ENCODE measurements around the gene TROAP.

TROAP gene

DNA sequence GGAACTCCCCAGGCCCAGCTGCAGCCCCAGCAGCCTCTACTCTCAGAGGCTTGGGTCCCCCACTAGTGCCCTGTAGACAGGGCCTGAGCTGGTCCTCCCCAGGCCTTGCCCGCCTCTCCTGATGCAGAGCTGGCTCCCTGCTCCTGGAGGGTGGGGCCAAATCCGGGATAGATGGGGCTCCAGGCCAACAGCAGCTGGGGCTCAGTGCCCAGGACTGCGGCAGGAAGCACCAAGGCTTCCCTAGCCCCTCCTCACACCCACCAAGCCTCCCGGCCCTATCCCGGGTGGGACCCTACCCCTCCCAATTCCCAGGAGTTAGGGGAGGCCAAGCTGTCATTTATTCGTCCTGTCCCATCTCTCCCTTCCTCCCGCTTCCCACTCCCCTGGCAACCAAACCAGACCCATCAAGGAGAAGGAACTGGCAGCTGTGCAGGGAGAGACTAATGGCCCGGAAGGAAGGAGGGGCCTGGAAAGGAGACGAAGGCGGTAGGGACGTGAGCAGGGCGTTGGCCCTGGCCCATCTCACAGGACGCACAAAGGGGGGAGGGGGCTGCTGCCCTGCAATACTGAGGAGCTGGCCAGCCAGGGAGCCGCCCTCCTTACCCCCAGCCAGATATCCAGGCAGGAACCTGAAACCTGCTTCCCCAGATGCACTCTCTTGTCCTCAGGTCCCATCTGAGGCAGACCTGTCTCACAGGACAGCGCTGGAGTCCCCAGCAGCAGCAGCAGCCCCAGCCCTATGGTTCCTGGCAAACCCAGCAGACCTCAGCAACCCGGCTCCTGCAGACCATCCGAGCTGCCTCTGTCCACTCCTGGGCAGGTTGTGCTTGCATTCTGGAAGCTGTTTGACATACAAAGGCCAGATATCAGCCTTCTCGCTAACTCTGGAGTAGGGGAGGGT lies 29.7 kb upstream of the TROAP start (continued):
- TF ChIP-seq IKZF3 (tag by site-specific recombination; IDR thresholded peaks at IDR 0.05) (0 out of 2 replicates have a peak, but pooled peaks have one; percentile 43), ZNF544 (tag by site-specific recombination; IDR thresholded peaks at IDR 0.05) (no peak), SP7 (tag by site-specific recombination; IDR thresholded peaks at IDR 0.05) (no peak)
- TF ChIP-seq, protein P1, sequence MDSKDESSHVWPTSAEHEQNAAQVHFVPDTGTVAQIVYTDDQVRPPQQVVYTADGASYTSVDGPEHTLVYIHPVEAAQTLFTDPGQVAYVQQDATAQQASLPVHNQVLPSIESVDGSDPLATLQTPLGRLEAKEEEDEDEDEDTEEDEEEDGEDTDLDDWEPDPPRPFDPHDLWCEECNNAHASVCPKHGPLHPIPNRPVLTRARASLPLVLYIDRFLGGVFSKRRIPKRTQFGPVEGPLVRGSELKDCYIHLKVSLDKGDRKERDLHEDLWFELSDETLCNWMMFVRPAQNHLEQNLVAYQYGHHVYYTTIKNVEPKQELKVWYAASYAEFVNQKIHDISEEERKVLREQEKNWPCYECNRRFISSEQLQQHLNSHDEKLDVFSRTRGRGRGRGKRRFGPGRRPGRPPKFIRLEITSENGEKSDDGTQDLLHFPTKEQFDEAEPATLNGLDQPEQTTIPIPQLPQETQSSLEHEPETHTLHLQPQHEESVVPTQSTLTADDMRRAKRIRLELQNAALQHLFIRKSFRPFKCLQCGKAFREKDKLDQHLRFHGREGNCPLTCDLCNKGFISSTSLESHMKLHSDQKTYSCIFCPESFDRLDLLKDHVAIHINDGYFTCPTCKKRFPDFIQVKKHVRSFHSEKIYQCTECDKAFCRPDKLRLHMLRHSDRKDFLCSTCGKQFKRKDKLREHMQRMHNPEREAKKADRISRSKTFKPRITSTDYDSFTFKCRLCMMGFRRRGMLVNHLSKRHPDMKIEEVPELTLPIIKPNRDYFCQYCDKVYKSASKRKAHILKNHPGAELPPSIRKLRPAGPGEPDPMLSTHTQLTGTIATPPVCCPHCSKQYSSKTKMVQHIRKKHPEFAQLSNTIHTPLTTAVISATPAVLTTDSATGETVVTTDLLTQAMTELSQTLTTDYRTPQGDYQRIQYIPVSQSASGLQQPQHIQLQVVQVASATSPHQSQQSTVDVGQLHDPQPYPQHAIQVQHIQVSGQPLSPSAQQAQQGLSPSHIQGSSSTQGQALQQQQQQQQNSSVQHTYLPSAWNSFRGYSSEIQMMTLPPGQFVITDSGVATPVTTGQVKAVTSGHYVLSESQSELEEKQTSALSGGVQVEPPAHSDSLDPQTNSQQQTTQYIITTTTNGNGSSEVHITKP (tag by site-specific recombination; IDR thresholded peaks at IDR 0.05) = peak; percentile 86

DNA sequence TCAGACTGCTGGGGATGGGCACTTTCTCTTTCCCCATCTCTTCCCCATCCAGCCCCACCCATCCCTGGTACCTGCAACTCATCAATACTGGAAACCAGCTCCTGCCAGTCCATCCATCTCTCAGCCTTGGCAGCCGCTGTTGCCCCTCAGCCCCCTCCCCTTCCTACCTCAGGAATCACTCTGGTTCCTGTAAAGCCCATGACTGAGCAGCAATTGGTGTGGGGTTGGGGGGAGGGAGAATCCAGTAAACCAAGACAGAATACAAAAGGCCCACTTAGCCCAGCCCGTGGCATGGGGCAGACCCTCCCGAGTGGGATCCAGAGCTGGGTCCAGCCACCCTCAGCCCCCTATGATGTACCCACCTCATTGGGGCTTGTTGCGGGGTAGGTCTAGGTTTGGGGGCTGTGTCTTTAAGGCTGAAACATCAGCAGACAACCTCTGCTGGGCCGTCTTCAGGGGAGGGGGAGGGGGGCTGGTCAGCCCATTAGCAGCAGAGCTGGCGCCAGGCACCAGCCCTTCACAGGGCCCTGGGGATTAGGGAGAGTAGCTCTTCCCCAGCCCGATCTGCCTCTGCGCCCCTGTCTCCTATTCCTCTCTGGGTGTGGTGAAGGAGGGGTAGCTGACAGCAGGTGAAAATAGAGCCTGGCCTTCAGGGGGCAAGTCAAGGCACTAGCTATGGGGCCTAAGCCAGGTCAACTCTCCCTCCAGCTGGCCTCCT lies 28.8 kb upstream of the TROAP start:
- H3K4me3 ChIP-seq (ENCODE audit: low read depth, low read length) = no peak overlapping the region
- H3K9me3 ChIP-seq (ENCODE audit: control insufficient read depth, insufficient read depth, low read depth, low read length) = no peaks in the 10 kb centered on the region
- CTCF ChIA-PET = interaction anchor here (0.5 to 10.2 kb wide), 17 partner anchors 9 to 263 kb away, joined by 3 to 208 read pairs (median 7); partner anchors contain the start of genes C1QL4, DNAJC22 and TROAP
- peaks cover 8% of the 10 kb centered on the region for H3K4me1 ChIP-seq (ENCODE audit: control insufficient read depth, insufficient read depth, low read length)
- peaks cover 0 to 9% of the 10 kb centered on the region in 2 experiments; a peak in 1 of 3 replicates for H3K36me3 ChIP-seq (ENCODE audit: control insufficient read depth in 2 of 2, insufficient read depth in 1 of 2, low read length in 2 of 2)
- POLR2A ChIA-PET = interaction anchor here (0.6 to 7.6 kb wide), 10 partner anchors 8 to 447 kb away, joined by 3 to 94 read pairs (median 4); partner anchors contain the start of genes SPATS2, TMBIM6 and TROAP
- peak overlapping the region; percentile 4; the same call in 1 of the 2 replicates for H3K27ac ChIP-seq (ENCODE audit: extremely low read depth, low read depth, low read length)
- peak; percentile 34; the same call in 1 of the 2 replicates for TF ChIP-seq ZNF121 (tag by site-specific recombination; IDR thresholded peaks at IDR 0.05)
- TF ChIP-seq ZBTB8A (tag by site-specific recombination; IDR thresholded peaks at IDR 0.05) = peak; percentile 84
- TF ChIP-seq, protein P2, sequence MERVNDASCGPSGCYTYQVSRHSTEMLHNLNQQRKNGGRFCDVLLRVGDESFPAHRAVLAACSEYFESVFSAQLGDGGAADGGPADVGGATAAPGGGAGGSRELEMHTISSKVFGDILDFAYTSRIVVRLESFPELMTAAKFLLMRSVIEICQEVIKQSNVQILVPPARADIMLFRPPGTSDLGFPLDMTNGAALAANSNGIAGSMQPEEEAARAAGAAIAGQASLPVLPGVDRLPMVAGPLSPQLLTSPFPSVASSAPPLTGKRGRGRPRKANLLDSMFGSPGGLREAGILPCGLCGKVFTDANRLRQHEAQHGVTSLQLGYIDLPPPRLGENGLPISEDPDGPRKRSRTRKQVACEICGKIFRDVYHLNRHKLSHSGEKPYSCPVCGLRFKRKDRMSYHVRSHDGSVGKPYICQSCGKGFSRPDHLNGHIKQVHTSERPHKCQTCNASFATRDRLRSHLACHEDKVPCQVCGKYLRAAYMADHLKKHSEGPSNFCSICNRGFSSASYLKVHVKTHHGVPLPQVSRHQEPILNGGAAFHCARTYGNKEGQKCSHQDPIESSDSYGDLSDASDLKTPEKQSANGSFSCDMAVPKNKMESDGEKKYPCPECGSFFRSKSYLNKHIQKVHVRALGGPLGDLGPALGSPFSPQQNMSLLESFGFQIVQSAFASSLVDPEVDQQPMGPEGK (tag by site-specific recombination; IDR thresholded peaks at IDR 0.05) = no peak
- TF ChIP-seq ZNF423 (tag by site-specific recombination; IDR thresholded peaks at IDR 0.05) = 0 out of 2 replicates have a peak, but pooled peaks have one; percentile 67
- TF ChIP-seq OSR2 (tag by site-specific recombination; IDR thresholded peaks at IDR 0.05) = 0 out of 2 replicates have a peak, but pooled peaks have one; percentile 33
- TF ChIP-seq, protein P3, sequence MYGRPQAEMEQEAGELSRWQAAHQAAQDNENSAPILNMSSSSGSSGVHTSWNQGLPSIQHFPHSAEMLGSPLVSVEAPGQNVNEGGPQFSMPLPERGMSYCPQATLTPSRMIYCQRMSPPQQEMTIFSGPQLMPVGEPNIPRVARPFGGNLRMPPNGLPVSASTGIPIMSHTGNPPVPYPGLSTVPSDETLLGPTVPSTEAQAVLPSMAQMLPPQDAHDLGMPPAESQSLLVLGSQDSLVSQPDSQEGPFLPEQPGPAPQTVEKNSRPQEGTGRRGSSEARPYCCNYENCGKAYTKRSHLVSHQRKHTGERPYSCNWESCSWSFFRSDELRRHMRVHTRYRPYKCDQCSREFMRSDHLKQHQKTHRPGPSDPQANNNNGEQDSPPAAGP (tag by site-specific recombination; IDR thresholded peaks at IDR 0.05) = peak; percentile 97
- 0 out of 2 replicates have a peak, but pooled peaks have one; percentile 32 for TF ChIP-seq WT1 (tag by site-specific recombination; IDR thresholded peaks at IDR 0.05)
- TF ChIP-seq, protein P4, sequence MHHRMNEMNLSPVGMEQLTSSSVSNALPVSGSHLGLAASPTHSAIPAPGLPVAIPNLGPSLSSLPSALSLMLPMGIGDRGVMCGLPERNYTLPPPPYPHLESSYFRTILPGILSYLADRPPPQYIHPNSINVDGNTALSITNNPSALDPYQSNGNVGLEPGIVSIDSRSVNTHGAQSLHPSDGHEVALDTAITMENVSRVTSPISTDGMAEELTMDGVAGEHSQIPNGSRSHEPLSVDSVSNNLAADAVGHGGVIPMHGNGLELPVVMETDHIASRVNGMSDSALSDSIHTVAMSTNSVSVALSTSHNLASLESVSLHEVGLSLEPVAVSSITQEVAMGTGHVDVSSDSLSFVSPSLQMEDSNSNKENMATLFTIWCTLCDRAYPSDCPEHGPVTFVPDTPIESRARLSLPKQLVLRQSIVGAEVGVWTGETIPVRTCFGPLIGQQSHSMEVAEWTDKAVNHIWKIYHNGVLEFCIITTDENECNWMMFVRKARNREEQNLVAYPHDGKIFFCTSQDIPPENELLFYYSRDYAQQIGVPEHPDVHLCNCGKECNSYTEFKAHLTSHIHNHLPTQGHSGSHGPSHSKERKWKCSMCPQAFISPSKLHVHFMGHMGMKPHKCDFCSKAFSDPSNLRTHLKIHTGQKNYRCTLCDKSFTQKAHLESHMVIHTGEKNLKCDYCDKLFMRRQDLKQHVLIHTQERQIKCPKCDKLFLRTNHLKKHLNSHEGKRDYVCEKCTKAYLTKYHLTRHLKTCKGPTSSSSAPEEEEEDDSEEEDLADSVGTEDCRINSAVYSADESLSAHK (tag by site-specific recombination; IDR thresholded peaks at IDR 0.05) = no peak
- TF ChIP-seq, protein P5, sequence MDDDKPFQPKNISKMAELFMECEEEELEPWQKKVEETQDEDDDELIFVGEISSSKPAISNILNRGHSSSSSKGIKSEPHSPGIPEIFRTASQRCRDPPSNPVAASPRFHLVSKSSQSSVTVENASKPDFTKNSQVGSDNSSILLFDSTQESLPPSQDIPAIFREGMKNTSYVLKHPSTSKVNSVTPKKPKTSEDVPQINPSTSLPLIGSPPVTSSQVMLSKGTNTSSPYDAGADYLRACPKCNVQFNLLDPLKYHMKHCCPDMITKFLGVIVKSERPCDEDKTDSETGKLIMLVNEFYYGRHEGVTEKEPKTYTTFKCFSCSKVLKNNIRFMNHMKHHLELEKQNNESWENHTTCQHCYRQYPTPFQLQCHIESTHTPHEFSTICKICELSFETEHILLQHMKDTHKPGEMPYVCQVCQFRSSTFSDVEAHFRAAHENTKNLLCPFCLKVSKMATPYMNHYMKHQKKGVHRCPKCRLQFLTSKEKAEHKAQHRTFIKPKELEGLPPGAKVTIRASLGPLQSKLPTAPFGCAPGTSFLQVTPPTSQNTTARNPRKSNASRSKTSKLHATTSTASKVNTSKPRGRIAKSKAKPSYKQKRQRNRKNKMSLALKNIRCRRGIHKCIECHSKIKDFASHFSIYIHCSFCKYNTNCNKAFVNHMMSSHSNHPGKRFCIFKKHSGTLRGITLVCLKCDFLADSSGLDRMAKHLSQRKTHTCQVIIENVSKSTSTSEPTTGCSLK (tag by site-specific recombination; IDR thresholded peaks at IDR 0.05) = no peak
- 0 out of 2 replicates have a peak, but pooled peaks have one; percentile 14 for TF ChIP-seq IKZF3 (tag by site-specific recombination; IDR thresholded peaks at IDR 0.05)
- TF ChIP-seq, protein P6, sequence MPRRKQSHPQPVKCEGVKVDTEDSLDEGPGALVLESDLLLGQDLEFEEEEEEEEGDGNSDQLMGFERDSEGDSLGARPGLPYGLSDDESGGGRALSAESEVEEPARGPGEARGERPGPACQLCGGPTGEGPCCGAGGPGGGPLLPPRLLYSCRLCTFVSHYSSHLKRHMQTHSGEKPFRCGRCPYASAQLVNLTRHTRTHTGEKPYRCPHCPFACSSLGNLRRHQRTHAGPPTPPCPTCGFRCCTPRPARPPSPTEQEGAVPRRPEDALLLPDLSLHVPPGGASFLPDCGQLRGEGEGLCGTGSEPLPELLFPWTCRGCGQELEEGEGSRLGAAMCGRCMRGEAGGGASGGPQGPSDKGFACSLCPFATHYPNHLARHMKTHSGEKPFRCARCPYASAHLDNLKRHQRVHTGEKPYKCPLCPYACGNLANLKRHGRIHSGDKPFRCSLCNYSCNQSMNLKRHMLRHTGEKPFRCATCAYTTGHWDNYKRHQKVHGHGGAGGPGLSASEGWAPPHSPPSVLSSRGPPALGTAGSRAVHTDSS (tag by site-specific recombination; IDR thresholded peaks at IDR 0.05) = no peak
- 0 out of 2 replicates have a peak, but pooled peaks have one; percentile 22 for TF ChIP-seq BCL11A (tag by site-specific recombination; IDR thresholded peaks at IDR 0.05; ENCODE audit: low read depth)
- peak; percentile 52; the same call in 1 of the 2 replicates for TF ChIP-seq ZNF394 (tag by site-specific recombination; IDR thresholded peaks at IDR 0.05; ENCODE audit: borderline replicate concordance)
- no peak for TF ChIP-seq YY1 (tag by site-specific recombination; IDR thresholded peaks at IDR 0.05)
- 0 out of 2 replicates have a peak, but pooled peaks have one; percentile 32 for TF ChIP-seq FEZF1 (tag by site-specific recombination; IDR thresholded peaks at IDR 0.05)

Measured in HEK293 (cell line).